ENCODE measurements around the gene KCNS1. TPM values are rescaled to one million over a fixed set of nuclear protein-coding genes. Genes with fewer than 3 reads are reported as not detected.

Gene KCNS1
- total RNA-seq, 2 donors from 2014 or later, result 0.33 to 0.39 TPM

DNA sequence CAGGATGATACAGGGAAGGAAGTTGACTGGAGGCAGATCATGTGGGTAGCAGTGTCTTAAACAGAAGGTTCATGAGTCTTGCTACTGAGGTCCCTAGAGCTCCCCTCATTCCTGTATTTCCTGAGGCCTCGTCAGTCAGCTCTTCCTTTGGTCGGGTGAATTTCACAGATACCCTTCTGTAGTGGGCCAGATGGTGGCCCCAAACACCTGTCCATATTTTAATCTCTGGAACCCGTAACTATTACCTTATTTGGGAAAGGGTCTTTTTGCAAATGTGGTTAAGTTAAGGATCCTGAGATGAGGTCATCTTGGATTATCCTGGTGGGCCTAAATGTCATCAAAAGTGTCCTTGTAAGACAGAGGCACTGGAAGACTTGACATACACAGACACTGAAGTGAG is 9.6 kb downstream of the KCNS1 start:
- H3K9me3 ChIP-seq, result no peaks in the 10 kb centered on the region
- H3K27ac ChIP-seq, result no peak overlapping the region
- H3K36me3 ChIP-seq, result no peaks in the 10 kb centered on the region
- no peak for DNase-seq (ENCODE audit: low spot score)
- H3K27me3 ChIP-seq, result no peaks in the 10 kb centered on the region
- no peak overlapping the region for H3K4me3 ChIP-seq
- TF ChIP-seq, protein P1, sequence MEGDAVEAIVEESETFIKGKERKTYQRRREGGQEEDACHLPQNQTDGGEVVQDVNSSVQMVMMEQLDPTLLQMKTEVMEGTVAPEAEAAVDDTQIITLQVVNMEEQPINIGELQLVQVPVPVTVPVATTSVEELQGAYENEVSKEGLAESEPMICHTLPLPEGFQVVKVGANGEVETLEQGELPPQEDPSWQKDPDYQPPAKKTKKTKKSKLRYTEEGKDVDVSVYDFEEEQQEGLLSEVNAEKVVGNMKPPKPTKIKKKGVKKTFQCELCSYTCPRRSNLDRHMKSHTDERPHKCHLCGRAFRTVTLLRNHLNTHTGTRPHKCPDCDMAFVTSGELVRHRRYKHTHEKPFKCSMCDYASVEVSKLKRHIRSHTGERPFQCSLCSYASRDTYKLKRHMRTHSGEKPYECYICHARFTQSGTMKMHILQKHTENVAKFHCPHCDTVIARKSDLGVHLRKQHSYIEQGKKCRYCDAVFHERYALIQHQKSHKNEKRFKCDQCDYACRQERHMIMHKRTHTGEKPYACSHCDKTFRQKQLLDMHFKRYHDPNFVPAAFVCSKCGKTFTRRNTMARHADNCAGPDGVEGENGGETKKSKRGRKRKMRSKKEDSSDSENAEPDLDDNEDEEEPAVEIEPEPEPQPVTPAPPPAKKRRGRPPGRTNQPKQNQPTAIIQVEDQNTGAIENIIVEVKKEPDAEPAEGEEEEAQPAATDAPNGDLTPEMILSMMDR (IDR thresholded peaks at IDR 0.05), result no peak
- peaks cover 0 to 6% of the 10 kb centered on the region in 2 donors for H3K4me1 ChIP-seq

DNA sequence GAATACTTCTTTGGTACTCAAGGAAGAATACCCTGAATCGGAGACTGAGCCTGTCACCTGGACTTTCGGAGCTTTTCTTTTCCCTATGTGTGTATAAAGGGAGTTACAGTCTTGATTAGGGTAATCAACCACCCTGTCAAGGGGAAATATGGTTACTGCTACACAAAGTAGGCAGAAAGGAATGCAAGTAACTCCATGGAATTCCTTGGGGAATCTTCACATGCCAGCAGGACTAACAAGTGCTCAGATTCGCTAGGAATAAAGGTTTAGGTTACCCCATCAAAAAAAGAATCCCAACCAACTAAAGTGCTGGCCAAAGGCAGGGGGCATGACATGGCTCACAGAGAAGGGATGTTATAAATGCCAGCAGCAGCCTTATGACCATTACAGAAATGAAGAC is 10.4 kb downstream of the KCNS1 start:
- Histone ChIP-seq H3K27ac (no peak overlapping the region), H3K27me3 (no peaks in the 10 kb centered on the region), H3K4me1 (peaks cover 0 to under 1% of the 10 kb centered on the region in 2 donors), H3K36me3 (no peaks in the 10 kb centered on the region), H3K4me3 (no peak overlapping the region), H3K9me3 (no peaks in the 10 kb centered on the region)
- DNase-seq (ENCODE audit: low spot score), result no peak
- TF ChIP-seq, protein P1 (IDR thresholded peaks at IDR 0.05), result no peak

DNA sequence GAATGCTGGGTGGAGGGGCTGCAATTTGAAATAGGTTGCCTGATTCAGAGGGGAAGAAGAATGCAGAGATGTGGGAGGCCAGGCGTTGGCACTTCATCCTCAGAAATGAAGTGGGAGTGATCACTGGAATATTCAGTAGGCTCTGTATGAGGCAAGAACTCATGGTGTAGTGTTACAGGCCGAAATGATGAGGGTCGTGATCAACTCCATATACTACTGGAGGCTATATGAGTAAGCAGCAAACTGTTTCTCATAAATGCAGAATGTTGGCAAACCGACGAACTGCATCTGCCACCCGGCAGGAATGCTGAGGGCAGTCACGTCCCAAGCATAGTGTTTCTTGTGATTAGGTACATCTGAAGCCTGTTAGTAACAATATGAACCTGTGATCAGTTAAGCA is 12.7 kb downstream of the KCNS1 start:
- Histone ChIP-seq H3K4me3 (no peak overlapping the region), H3K27ac (no peak overlapping the region), H3K4me1 (no peaks in the 10 kb centered on the region), H3K9me3 (no peaks in the 10 kb centered on the region), H3K36me3 (no peaks in the 10 kb centered on the region), H3K27me3 (no peaks in the 10 kb centered on the region)
- TF ChIP-seq, protein P1 (IDR thresholded peaks at IDR 0.05), result no peak
- no peak for DNase-seq (ENCODE audit: low spot score)

DNA sequence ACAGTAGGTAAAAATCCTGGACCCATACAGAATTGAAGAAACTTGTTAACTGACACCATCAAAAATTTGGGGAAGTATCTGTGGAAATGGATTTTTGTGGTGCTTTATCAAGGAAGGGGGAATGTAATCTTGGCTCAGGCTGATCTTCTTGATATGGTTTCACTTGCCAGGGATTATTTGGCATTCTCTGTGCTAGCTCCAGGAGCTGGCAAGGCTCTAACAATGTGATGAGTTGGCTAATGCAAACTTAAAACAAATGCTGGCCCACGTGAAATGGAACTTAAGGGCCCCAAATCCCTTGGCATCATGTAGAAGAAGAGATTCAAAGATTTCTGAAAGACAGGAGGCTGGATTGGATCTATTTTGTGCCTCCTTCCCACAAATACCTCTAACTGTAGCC is 13.1 kb downstream of the KCNS1 start:
- no peaks in the 10 kb centered on the region for H3K36me3 ChIP-seq
- H3K27ac ChIP-seq, result no peak overlapping the region
- no peaks in the 10 kb centered on the region for H3K4me1 ChIP-seq
- no peaks in the 10 kb centered on the region for H3K27me3 ChIP-seq
- no peaks in the 10 kb centered on the region for H3K9me3 ChIP-seq
- TF ChIP-seq, protein P1 (IDR thresholded peaks at IDR 0.05), result no peak
- no peak overlapping the region for H3K4me3 ChIP-seq
- DNase-seq (ENCODE audit: low spot score), result no peak

DNA sequence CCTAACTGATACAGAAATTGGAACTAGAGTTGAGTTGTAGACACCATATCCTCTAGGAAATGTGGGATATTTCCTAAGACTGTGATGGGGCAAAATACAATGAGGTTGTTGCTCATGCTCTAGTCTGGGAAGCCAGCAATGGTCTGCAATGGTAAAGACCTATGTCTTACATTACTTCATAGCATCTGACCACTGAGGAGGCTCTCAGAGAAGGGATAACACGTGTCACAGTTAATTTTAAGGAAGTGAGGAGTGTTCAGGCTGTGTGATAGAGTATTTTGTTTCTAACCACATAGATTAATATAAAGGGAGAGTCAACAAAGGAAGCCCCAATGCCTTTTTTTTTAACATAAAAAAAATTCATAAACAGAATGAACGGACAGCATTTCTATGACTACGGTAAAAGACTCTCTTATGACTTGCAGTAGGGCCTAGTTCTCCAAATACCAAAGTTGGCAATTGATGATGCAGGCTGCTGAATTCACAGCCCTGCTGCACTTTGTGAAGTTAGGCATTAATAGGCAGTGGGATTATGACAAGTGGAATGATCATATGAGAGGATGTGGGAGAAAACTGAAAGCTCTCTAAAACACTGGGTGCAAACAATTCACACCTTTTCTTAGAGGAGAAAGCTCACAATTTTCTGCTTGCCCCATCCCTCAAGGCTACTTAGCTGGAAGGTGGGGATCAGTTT is 13.7 kb downstream of the KCNS1 start:
- DNase-seq (ENCODE audit: low spot score), result no peak
- H3K9me3 ChIP-seq, result no peaks in the 10 kb centered on the region
- H3K36me3 ChIP-seq, result no peaks in the 10 kb centered on the region
- no peaks in the 10 kb centered on the region for H3K4me1 ChIP-seq
- H3K27ac ChIP-seq, result no peak overlapping the region
- H3K4me3 ChIP-seq, result no peak overlapping the region
- TF ChIP-seq, protein P1 (IDR thresholded peaks at IDR 0.05), result no peak
- no peaks in the 10 kb centered on the region for H3K27me3 ChIP-seq

DNA sequence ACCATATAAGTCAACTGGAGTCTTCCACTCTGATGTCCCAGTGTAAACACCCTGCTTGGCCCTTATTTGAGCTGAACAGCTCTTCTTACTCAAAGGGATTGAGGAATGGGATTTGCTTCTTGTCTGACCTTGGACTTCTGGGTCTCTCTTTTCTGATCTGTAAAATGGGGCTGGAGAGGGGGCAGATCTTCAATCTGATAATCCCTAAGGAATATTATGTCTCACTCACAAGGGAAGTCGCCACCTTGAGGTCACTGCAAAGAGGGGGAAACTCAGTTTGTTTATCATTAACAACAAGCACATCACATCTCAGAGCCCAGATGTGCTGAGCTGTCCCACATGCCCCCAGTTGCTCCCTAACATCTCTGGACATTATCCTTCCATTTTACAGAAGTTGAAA is 15.1 kb downstream of the KCNS1 start:
- Histone ChIP-seq H3K36me3 (peaks cover 9% of the 10 kb centered on the region), H3K27me3 (no peaks in the 10 kb centered on the region), H3K27ac (no peak overlapping the region), H3K4me1 (no peaks in the 10 kb centered on the region), H3K4me3 (no peak overlapping the region), H3K9me3 (no peaks in the 10 kb centered on the region)
- no peak for DNase-seq (ENCODE audit: low spot score)
- TF ChIP-seq, protein P1 (IDR thresholded peaks at IDR 0.05), result no peak
